ENCODE data around the gene CD300E. TPM values are rescaled to one million over a fixed set of nuclear protein-coding genes. Genes with fewer than 3 reads are reported as not detected.
A peak's percentile ranks its signal among the peaks of the same experiment; 100 is the strongest.

The CD300E gene
- total RNA-seq, 1 experiment from 2014 or later: not detected

DNA sequence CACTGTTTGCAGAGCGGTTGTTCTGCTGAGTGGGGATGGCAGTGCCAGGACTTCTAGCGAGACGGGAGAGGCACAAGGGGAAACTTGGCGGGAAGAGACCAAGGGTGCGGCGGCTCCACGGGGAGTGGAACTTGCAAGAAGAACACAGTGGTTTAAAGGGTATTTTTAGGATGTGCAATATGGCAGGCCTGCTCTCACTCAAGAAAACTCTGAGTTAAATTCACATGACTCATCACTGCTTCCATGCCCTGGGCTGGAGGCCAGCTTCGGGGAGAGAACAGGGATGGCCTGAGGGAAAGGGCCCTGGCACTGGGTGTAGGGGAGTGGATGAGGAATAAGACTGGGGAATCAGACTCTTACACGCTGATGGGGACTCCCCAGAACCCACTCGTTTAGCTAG lies 18.2 kb downstream of the CD300E start:
- Histone ChIP-seq H2AFZ (ENCODE audit: low read depth, low read length, poor library complexity, severe bottlenecking) (no peak overlapping the region), H3K36me3 (ENCODE audit: control insufficient read depth in 1 of 2, insufficient read depth in 2 of 2, low read length in 2 of 2) (no peaks in the 10 kb centered on the region), H3K9me3 (ENCODE audit: control insufficient read depth in 1 of 2, insufficient read depth in 1 of 2, low read depth in 1 of 2, low read length in 2 of 2) (no peaks in the 10 kb centered on the region), H3K4me2 (ENCODE audit: low read length) (no peak overlapping the region), H3K9ac (ENCODE audit: low read length) (no peak overlapping the region), H3K27me3 (ENCODE audit: insufficient read depth, low read length) (peaks cover 65% of the 10 kb centered on the region), H3K4me3 (replicated peaks in 1 of 2; ENCODE audit: low read depth in 1 of 2, low read length in 2 of 2) (no peak overlapping the region), H3K27ac (ENCODE audit: low read depth, low read length) (no peak overlapping the region), H3K9me2 (ENCODE audit: insufficient read depth) (no peaks in the 10 kb centered on the region), H4K20me1 (ENCODE audit: insufficient read depth) (no peaks in the 10 kb centered on the region), H3K79me2 (ENCODE audit: insufficient read depth, low read length) (no peaks in the 10 kb centered on the region), H3K4me1 (ENCODE audit: control insufficient read depth in 1 of 2, insufficient read depth in 2 of 2, low read length in 2 of 2) (peaks cover 0 to 8% of the 10 kb centered on the region in 2 experiments; a peak in 1 of 4 replicates)
- POLR2A ChIA-PET: interaction anchor here (1.0 kb wide), 1 partner anchor 15 kb away, joined by 3 read pairs; no protein-coding TSS in a partner anchor
- no peak for TF ChIP-seq ELF1 (IDR thresholded peaks at IDR 0.05; ENCODE audit: borderline replicate concordance, low read depth)
- no peak for TF ChIP-seq SRF (IDR thresholded peaks at IDR 0.05; ENCODE audit: low read depth)
- no peak for TF ChIP-seq POLR2AphosphoS5 (IDR thresholded peaks at IDR 0.05; ENCODE audit: low read depth, low read length)
- no peak for TF ChIP-seq POLR2A (IDR thresholded peaks at IDR 0.05; ENCODE audit: borderline replicate concordance, extremely low read depth, insufficient read depth, insufficient read length)
- TF ChIP-seq CTCF (IDR thresholded peaks at IDR 0.05 in 2 of 3, conservative IDR thresholded peaks at IDR 0.05 in 1 of 3; ENCODE audit: borderline replicate concordance in 1 of 3, insufficient read depth in 1 of 3, low read depth in 2 of 3, low read length in 2 of 3): no peak
- no peak for TF ChIP-seq ZBTB33 (IDR thresholded peaks at IDR 0.05; ENCODE audit: extremely low read depth, insufficient replicate concordance, low read length)
- no peak for TF ChIP-seq TCF7L2 (IDR thresholded peaks at IDR 0.05; ENCODE audit: borderline replicate concordance, extremely low read depth, insufficient read depth, insufficient read length)
- TF ChIP-seq REST (IDR thresholded peaks at IDR 0.05; ENCODE audit: low read depth): no peak
- no TSS peak for BruUV-seq (replicated peaks)
- RAD21 ChIA-PET (ENCODE audit: low non-redundant PET in 1 of 2, low total read pairs in 2 of 2, uncharacterized antibody in 2 of 2, unreplicated experiment in 2 of 2): interaction anchor here in 1 of 2 experiments (0.6 kb wide), 1 partner anchor 107 kb away, joined by 3 read pairs; no protein-coding TSS in a partner anchor
- DNase-seq (ENCODE audit: low read depth, low spot score) (no peak), ATAC-seq (peak; percentile 47; the same call in 1 of the 2 replicates)
- CTCF ChIA-PET: interaction anchor here (1.4 kb wide), 1 partner anchor 226 kb away, joined by 3 read pairs; no protein-coding TSS in a partner anchor
- intact Hi-C loops (cut with micrococcal nuclease): loop anchor here (10.0 kb wide), 1 partner anchor 301 kb away; no protein-coding TSS in a partner anchor

Measured in HCT116 (cell line).